SK-N-SH (cell line): ENCODE measurements around the gene ZHX3. TPM values are rescaled to one million over a fixed set of nuclear protein-coding genes. Genes with fewer than 3 reads are reported as not detected.
"Not testable (repeated sequence)": the region's sequence is repeated elsewhere in the genome, so short reads cannot be mapped to it uniquely, and the experiment has no call there.

Source experiments
- CTCF ChIA-PET: fragments of 300-600, 350-600 bp; formaldehyde crosslinking; extraction: SDS; loops from one replicate; lab custom pipeline; 2021; lab: Yijun Ruan, JAX
- POLR2A ChIA-PET: fragments of 350-600 bp; sonication (Branson Sonifier 250); formaldehyde crosslinking; extraction: SDS; loops from one replicate; lab custom pipeline; 2020; ENCODE audit warnings: antibody characterized with exemption, inconsistent platforms; lab: Yijun Ruan, JAX
- DNase-seq: peaks from one replicate; pipeline ENCODE4 v3.0.0; 2012
- H2AFZ ChIP-seq: fragments of 200-600 bp; sonication (generic); 2 replicates; pipeline ENCODE4 v1.8.1; 2016; ENCODE audit warnings: antibody characterized with exemption, mild to moderate bottlenecking, low read depth
- H3F3A ChIP-seq: fragments of 200-600 bp; sonication (generic); replicated peaks from 2 replicates; pipeline ENCODE3; 2016; ENCODE audit warnings: antibody characterized with exemption, mild to moderate bottlenecking; ENCODE audit not compliant: insufficient read depth
- H3K27ac ChIP-seq, 2 experiments: fragments of 200-500 bp in 1 of 2; fragments of 200-600 bp in 1 of 2; sonication (Bioruptor generic) in 1 of 2; sonication (generic), shearing (Covaris generic) in 1 of 2; 2 replicates each; pipeline versions ENCODE4 v1.5.1 to v1.6.1; 2014 to 2016; ENCODE audit warnings: low read depth in 2 of 2, inconsistent platforms in 1 of 2, low read length in 1 of 2, mild to moderate bottlenecking in 1 of 2, mixed read lengths in 1 of 2
- H3K27me3 ChIP-seq: fragments of 200-600 bp; sonication (generic), shearing (Covaris generic); 2 replicates; pipeline ENCODE4 v1.6.1; 2016; ENCODE audit warnings: mixed run types; ENCODE audit not compliant: insufficient read depth
- H3K36me3 ChIP-seq, 2 experiments: fragments of 200-500 bp in 1 of 2; fragments of 200-600 bp in 1 of 2; sonication (Bioruptor generic) in 1 of 2; sonication (generic) in 1 of 2; replicated peaks in 1 of 2; 2 replicates each; pipeline versions ENCODE3 to v1.5.1; 2014 to 2016; ENCODE audit warnings: low read length in 1 of 2, mild to moderate bottlenecking in 1 of 2; ENCODE audit not compliant: insufficient read depth in 2 of 2, control insufficient read depth in 1 of 2
- H3K4me1 ChIP-seq, 2 experiments: fragments of 200-500 bp in 1 of 2; fragments of 200-600 bp in 1 of 2; sonication (Bioruptor generic) in 1 of 2; sonication (generic), shearing (Covaris generic) in 1 of 2; 2 replicates each; pipeline versions ENCODE4 v1.5.1 to v1.6.1; 2014 to 2016; ENCODE audit warnings: low read depth in 1 of 2, low read length in 1 of 2, mixed run types in 1 of 2; ENCODE audit not compliant: insufficient read depth in 2 of 2, control insufficient read depth in 1 of 2
- H3K4me2 ChIP-seq: fragments of 200-600 bp; sonication (generic), shearing (Covaris generic); 2 replicates; pipeline ENCODE4 v1.6.1; 2017; ENCODE audit warnings: mixed run types
- H3K4me3 ChIP-seq, 2 experiments: fragments of 200-500 bp in 1 of 2; fragments of 200-600 bp in 1 of 2; sonication (Bioruptor generic) in 1 of 2; sonication (generic), shearing (Covaris generic) in 1 of 2; 2 replicates each; pipeline versions ENCODE4 v1.5.1 to v1.8.1; 2014 to 2016; ENCODE audit warnings: low read depth in 2 of 2, inconsistent platforms in 1 of 2, low read length in 1 of 2, mild to moderate bottlenecking in 1 of 2, mixed read lengths in 1 of 2, moderate library complexity in 1 of 2
- H3K79me2 ChIP-seq: fragments of 200-600 bp; sonication (generic); 2 replicates; pipeline ENCODE4 v1.8.1; 2017; ENCODE audit warnings: mild to moderate bottlenecking; ENCODE audit not compliant: insufficient read depth
- H3K9ac ChIP-seq: fragments of 200-600 bp; sonication (generic); 2 replicates; pipeline ENCODE4 v1.6.1; 2017; ENCODE audit warnings: mixed run types
- H3K9me2 ChIP-seq: fragments of 200-600 bp; sonication (generic); 2 replicates; pipeline ENCODE4 v1.6.1; 2017; ENCODE audit warnings: mixed run types
- H3K9me3 ChIP-seq: fragments of 200-600 bp; sonication (generic); 2 replicates; pipeline ENCODE4 v1.6.1; 2017; ENCODE audit warnings: mixed run types, mild to moderate bottlenecking, moderate library complexity
- H4K20me1 ChIP-seq: fragments of 200-600 bp; sonication (generic); 2 replicates; pipeline ENCODE4 v1.6.1; 2017; ENCODE audit warnings: mild to moderate bottlenecking, mixed run types; ENCODE audit not compliant: insufficient read depth
- EZH2phosphoT487 ChIP-seq: fragments of 200-600 bp; sonication (generic); IDR thresholded peaks from 2 replicates; pipeline ENCODE4 v1.6.1; 2017; ENCODE audit warnings: low read depth, mixed run types, mild to moderate bottlenecking, antibody characterized with exemption, moderate library complexity, borderline replicate concordance
- MAX ChIP-seq: IDR thresholded peaks from 2 replicates; pipeline ENCODE4 v1.4.0; 2012; ENCODE audit warnings: low read depth
- PBX3 ChIP-seq: IDR thresholded peaks from 2 replicates; pipeline ENCODE4; 2012
- RFX5 ChIP-seq: IDR thresholded peaks from 2 replicates; pipeline ENCODE4 v1.6.1; 2012; ENCODE audit warnings: mild to moderate bottlenecking, improper control_type of control experiment, low read length
- RXRA ChIP-seq: IDR thresholded peaks from 2 replicates; pipeline ENCODE4 v1.4.0; 2012; ENCODE audit warnings: low read depth, mild to moderate bottlenecking, borderline replicate concordance
- TAF1 ChIP-seq: IDR thresholded peaks from 2 replicates; pipeline ENCODE4 v1.6.1; 2012; ENCODE audit warnings: low read depth, mild to moderate bottlenecking, low read length, moderate library complexity, borderline replicate concordance
- TCF12 ChIP-seq: IDR thresholded peaks from 2 replicates; pipeline ENCODE4 v1.4.0; 2012
- WGBS: methylation state at CpG from one replicate; pipeline ENCODE4 v1.1.6; 2017; ENCODE audit warnings: low lambda C conversion rate; 5-methylcytosine and 5-hydroxymethylcytosine counted together
- polyA plus RNA-seq, 3 experiments: library from polyadenylated mRNA; depleted of rRNA; stranded (reverse); fragments of >200 nt; gene quantifications; 2 replicates each; pipeline ENCODE4 v1.2.3, GENCODE V29; 2012
- TF ChIP-seq, protein P1 (sequence below): IDR thresholded peaks from 2 replicates; pipeline ENCODE4 v1.4.0; 2012; ENCODE audit warnings: low read depth, borderline replicate concordance

Gene ZHX3
- polyA plus RNA-seq, 1 of the 3 experiments (the other 2 are of a cell fraction): 6.0 TPM

- TF ChIP-seq EZH2phosphoT487 (no peak), TCF12 (no peak), RFX5 (no peak), RXRA (no peak), MAX (no peak), TAF1 (no peak)
- TF ChIP-seq, protein P1, sequence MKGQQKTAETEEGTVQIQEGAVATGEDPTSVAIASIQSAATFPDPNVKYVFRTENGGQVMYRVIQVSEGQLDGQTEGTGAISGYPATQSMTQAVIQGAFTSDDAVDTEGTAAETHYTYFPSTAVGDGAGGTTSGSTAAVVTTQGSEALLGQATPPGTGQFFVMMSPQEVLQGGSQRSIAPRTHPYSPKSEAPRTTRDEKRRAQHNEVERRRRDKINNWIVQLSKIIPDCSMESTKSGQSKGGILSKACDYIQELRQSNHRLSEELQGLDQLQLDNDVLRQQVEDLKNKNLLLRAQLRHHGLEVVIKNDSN: no peak
- TF ChIP-seq, all 33 proteins: peak for 0
These were observed 1.5 kb downstream of the ZHX3 start (continued) for GRCh38 chr20:41316051-41316450.

GRCh38 chr20:41314386-41314785, 3.1 kb downstream of the ZHX3 start:
- Histone ChIP-seq H3K9me3 (no peaks in the 10 kb centered on the region), H3K4me1 (peaks cover 8% of the 10 kb centered on the region in 2 experiments; a peak in 3 of 4 replicates), H3K27ac (no peak overlapping the region), H3K36me3 (no peaks in the 10 kb centered on the region), H3K4me2 (no peak overlapping the region), H3K79me2 (peaks cover 73% of the 10 kb centered on the region), H3F3A (peaks cover 8% of the 10 kb centered on the region), H3K9ac (no peak overlapping the region), H3K27me3 (no peaks in the 10 kb centered on the region), H3K9me2 (no peaks in the 10 kb centered on the region), H4K20me1 (no peaks in the 10 kb centered on the region), H2AFZ (no peak overlapping the region), H3K4me3 (no peak overlapping the region)
- CTCF ChIA-PET: no interaction called here
- POLR2A ChIA-PET: no interaction called here
- DNase-seq: no peak
- TF ChIP-seq PBX3: no peak
- WGBS: 98% methylated on average over 2 of the region's 2 CpGs

- H3K27me3 ChIP-seq, POLR2A ChIA-PET, H3K4me3 ChIP-seq, H2AFZ ChIP-seq, DNase-seq, H3K9me2 ChIP-seq, H3K4me2 ChIP-seq, H3K9ac ChIP-seq, H3K27ac ChIP-seq, H4K20me1 ChIP-seq, H3K9me3 ChIP-seq, H3K4me1 ChIP-seq, H3K36me3 ChIP-seq: not testable (repeated sequence)
- Histone ChIP-seq H3K79me2 (peaks cover 87% of the 10 kb centered on the region), H3F3A (peaks cover 15% of the 10 kb centered on the region)
- 88% methylated on average over 6 of the region's 6 CpGs for WGBS
- CTCF ChIA-PET: interaction anchor here (1.3 to 3.8 kb wide), 3 partner anchors 13 to 139 kb away, joined by 4 to 15 read pairs (median 8); partner anchors contain the start of gene LPIN3
These were observed 5.5 kb downstream of the ZHX3 start for GRCh38 chr20:41312009-41312408.
